NB4 (cell line): ENCODE measurements around the gene C1QTNF8.

Experiments
- CTCF ChIP-seq: IDR thresholded peaks from one replicate; pipeline ENCODE4 v1.5.1; 2012; ENCODE audit warnings: low read depth, low read length
- MAX ChIP-seq: IDR thresholded peaks from 2 replicates; pipeline ENCODE4 v1.6.1; 2011; ENCODE audit warnings: low read depth, low read length
- POLR2A ChIP-seq: IDR thresholded peaks from 2 replicates; pipeline ENCODE4 v1.6.1; 2011; ENCODE audit warnings: mild to moderate bottlenecking; ENCODE audit not compliant: insufficient read length; ENCODE audit errors: extremely low read depth

GRCh38 chr16:1137604-1138003 is 41.6 kb upstream of the C1QTNF8 start:
- TF ChIP-seq POLR2A (no peak), CTCF (no peak), MAX (no peak)
